Ishikawa (cell line): ENCODE results near the gene CAMTA1.

ENCODE experiments used
- CEBPB ChIP-seq: IDR thresholded peaks from 2 replicates; pipeline ENCODE4 v1.6.1; 2012
- CREB1 ChIP-seq: IDR thresholded peaks from 2 replicates; pipeline ENCODE4 v1.6.1; 2012; ENCODE audit warnings: low read depth
- EGR1 ChIP-seq: IDR thresholded peaks from 2 replicates; pipeline ENCODE4 v1.6.1; 2012
- EP300 ChIP-seq: IDR thresholded peaks from 2 replicates; pipeline ENCODE4 v1.6.1; 2012; ENCODE audit warnings: borderline replicate concordance
- FOXM1 ChIP-seq: IDR thresholded peaks from 2 replicates; pipeline ENCODE4 v1.6.1; 2012; ENCODE audit warnings: low read depth, borderline replicate concordance
- NFIC ChIP-seq: IDR thresholded peaks from 2 replicates; pipeline ENCODE4 v1.6.1; 2012
- RAD21 ChIP-seq: IDR thresholded peaks from 2 replicates; pipeline ENCODE4 v1.6.1; 2012; ENCODE audit warnings: low read depth
- TAF1 ChIP-seq: IDR thresholded peaks from 2 replicates; pipeline ENCODE4 v1.6.1; 2012; ENCODE audit warnings: low read depth, mild to moderate bottlenecking
- TCF12 ChIP-seq: IDR thresholded peaks from 2 replicates; pipeline ENCODE4 v1.6.1; 2012; ENCODE audit warnings: low read depth
- TEAD4 ChIP-seq: IDR thresholded peaks from 2 replicates; pipeline ENCODE4 v1.6.1; 2012
- YY1 ChIP-seq: IDR thresholded peaks from 2 replicates; pipeline ENCODE4 v1.6.1; 2012; ENCODE audit warnings: low read depth
- ZBTB7A ChIP-seq: IDR thresholded peaks from 2 replicates; pipeline ENCODE4 v1.6.1; 2012; ENCODE audit warnings: low read depth
- TF ChIP-seq, protein P1 (sequence below): IDR thresholded peaks from 2 replicates; pipeline ENCODE4 v1.6.1; 2012
- TF ChIP-seq, protein P2 (sequence below): IDR thresholded peaks from 2 replicates; pipeline ENCODE4 v1.6.1; 2012; ENCODE audit warnings: low read depth, mild to moderate bottlenecking
- TF ChIP-seq, protein P3 (sequence below): IDR thresholded peaks from 2 replicates; pipeline ENCODE4 v1.6.1; 2012

The CAMTA1 gene

DNA sequence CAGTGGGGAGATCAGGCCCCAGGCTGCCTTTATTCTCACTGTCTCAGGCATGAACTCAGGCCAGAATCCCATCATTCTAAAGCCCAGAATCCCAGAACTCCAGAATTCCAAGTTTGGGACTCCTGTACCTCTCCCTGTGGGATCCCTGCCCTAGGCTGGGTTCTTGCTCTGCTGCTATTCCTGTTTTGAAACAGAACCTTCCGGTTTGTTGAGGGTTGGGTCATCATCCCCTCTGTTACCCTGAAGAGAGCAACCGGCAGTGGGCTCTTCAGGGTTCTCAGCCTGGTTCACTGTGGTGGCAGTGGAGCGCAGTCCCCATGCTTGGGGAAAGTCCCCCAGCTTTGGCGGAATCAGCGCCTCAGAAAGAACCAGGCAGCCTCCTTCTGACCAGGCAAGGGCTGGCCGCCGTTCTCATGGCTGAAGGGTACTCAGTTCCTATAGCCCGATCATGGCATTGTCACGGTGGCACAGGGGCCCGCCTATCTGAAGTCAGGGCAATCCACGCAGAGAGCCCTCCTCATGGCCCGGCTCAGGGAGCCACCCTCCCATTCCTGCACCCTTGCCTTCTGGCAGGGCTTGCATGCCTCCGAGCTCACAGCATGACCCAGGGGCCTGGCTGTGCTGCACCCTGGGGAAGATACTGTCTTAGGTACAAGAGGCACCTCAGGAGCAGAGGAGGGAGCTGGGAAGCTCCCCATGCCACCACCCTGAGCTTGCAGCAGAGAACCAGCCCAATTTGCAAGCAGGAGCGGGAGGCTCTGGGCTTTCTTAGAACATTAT, 650.2 kb downstream of the CAMTA1 start:
- TF ChIP-seq ZBTB7A, result no peak
- no peak for TF ChIP-seq NFIC
- TF ChIP-seq, protein P1, sequence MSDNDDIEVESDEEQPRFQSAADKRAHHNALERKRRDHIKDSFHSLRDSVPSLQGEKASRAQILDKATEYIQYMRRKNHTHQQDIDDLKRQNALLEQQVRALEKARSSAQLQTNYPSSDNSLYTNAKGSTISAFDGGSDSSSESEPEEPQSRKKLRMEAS, result no peak
- no peak for TF ChIP-seq YY1
- no peak for TF ChIP-seq FOXM1
- TF ChIP-seq RAD21, result no peak
- no peak for TF ChIP-seq CREB1
- TF ChIP-seq TEAD4, result no peak

DNA sequence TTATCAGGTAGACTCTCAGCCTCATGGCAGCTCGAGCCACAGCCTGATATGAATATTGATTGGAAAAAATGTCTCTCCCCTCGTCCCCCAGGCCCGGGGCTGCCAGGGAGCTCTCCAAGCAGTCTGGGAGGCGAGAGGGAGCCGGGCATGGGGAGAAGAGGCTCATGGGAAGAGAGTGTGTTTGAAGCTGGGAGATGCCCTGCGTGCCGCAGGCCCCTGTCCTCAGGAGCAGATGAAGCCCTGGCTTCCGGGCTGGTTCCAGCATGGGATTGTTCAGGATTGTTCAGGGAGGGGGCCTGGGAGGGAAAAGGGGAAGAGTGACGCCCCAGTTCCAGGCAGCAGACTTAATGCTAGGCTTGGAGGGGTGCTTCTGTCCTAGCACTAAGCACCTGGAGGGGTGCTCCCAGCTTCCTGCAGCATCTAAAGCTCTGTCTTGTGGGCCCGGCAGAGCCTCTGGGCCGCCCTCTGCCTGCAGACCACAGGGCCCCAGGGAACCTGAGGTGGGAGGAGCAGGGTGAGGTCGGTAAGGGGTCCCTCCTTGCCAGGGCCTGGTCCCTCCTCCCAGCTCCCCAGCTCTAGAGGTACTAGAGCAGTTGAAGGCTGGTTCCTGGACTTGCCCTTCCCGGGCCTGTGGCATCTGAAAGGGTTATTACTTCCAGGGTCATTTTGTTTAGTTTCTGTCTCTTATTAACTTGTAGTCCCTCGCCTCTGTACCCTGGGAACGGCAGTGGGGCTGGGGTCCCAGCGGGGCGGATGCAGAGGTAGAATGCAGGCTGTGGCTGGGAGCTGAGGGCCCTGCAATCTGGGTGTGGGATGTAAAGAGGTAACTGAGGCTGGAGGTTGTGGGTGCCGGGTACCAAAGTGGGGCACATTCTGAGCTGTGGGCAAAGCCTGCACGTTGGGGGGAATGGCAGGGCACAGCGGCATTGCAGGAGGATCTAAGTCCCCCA, 651.1 kb downstream of the CAMTA1 start:
- TF ChIP-seq, protein P2, sequence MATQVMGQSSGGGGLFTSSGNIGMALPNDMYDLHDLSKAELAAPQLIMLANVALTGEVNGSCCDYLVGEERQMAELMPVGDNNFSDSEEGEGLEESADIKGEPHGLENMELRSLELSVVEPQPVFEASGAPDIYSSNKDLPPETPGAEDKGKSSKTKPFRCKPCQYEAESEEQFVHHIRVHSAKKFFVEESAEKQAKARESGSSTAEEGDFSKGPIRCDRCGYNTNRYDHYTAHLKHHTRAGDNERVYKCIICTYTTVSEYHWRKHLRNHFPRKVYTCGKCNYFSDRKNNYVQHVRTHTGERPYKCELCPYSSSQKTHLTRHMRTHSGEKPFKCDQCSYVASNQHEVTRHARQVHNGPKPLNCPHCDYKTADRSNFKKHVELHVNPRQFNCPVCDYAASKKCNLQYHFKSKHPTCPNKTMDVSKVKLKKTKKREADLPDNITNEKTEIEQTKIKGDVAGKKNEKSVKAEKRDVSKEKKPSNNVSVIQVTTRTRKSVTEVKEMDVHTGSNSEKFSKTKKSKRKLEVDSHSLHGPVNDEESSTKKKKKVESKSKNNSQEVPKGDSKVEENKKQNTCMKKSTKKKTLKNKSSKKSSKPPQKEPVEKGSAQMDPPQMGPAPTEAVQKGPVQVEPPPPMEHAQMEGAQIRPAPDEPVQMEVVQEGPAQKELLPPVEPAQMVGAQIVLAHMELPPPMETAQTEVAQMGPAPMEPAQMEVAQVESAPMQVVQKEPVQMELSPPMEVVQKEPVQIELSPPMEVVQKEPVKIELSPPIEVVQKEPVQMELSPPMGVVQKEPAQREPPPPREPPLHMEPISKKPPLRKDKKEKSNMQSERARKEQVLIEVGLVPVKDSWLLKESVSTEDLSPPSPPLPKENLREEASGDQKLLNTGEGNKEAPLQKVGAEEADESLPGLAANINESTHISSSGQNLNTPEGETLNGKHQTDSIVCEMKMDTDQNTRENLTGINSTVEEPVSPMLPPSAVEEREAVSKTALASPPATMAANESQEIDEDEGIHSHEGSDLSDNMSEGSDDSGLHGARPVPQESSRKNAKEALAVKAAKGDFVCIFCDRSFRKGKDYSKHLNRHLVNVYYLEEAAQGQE, result no peak
- TF ChIP-seq CREB1 (no peak), NFIC (no peak), TEAD4 (no peak), EP300 (no peak), FOXM1 (no peak), TAF1 (no peak), TCF12 (no peak), EGR1 (no peak), YY1 (no peak), RAD21 (no peak)
- TF ChIP-seq, protein P3, sequence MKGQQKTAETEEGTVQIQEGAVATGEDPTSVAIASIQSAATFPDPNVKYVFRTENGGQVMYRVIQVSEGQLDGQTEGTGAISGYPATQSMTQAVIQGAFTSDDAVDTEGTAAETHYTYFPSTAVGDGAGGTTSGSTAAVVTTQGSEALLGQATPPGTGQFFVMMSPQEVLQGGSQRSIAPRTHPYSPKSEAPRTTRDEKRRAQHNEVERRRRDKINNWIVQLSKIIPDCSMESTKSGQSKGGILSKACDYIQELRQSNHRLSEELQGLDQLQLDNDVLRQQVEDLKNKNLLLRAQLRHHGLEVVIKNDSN, result no peak
- TF ChIP-seq, protein P1, result no peak

DNA sequence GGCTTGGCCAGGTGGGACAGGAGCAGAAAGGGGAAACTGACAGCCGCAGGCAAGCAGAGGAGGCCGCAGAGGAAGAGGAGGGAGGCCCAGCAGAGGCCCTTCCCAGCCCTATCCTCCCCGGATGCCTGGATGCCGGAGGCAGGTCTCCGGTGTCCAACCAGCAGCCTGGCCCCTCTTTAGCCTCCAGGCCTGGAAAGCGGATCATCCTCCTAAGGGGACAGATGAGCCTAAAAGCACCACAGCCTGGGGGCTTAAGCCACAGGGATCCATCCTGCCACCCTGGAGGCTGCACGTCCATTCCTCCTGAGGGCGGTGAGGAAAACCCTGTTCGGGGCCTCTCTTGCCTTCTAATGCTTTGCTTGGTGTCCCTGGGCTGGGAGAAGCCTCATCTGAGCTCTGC, 651.8 kb downstream of the CAMTA1 start:
- TF ChIP-seq, protein P3, result no peak
- TF ChIP-seq CREB1 (no peak), CEBPB (no peak), RAD21 (no peak), FOXM1 (no peak), YY1 (no peak), TEAD4 (no peak), ZBTB7A (no peak), EGR1 (no peak), TAF1 (no peak), NFIC (no peak), EP300 (no peak), TCF12 (no peak)
- TF ChIP-seq, protein P1, result no peak
- TF ChIP-seq, protein P2, result no peak

DNA sequence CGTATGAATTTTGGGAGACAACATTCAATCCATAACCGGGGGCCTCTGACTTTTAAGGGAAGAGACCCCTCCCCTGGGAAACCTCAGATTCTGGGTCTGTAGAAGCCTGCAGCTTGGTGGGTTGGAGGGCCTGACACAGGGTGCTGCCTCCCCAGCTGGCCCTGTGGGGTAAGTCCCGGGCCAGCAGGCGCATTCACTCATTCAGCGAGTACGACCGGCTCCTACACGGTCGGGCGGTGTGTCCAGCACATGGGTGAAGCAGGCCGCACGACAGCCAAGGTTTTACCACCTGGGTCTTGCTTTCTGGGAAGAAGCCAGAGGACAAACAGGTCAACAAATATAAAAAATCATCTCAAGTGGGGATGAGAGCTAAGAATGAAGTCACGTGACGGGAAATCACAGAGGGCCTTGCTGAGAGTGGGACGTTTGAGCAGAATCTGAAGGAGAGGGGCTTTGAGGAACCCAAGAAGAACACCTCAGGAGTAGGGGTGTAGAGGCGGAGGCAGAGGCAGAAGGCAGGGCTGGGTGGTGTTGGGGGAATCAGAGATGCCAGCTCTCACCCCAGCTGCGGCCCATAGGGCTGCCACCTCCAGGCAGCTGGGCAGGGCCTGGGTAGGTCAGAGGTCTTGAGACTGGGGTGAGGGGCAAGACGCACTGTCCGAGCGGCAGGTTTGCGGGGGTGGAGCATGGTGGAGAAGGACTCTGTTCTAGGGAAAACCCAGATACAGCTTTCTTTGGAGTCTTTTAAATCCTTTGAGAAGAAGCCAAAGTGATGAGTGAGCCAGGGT, 652.5 kb downstream of the CAMTA1 start:
- TF ChIP-seq TAF1, result no peak
- TF ChIP-seq, protein P3, result peak; percentile 27; the same call in 1 of the 2 replicates
- TF ChIP-seq TEAD4, result no peak
